Measurements from ENCODE around the gene TSHR. TPM values are rescaled to one million over a fixed set of nuclear protein-coding genes. Genes with fewer than 3 reads are reported as not detected.

TSHR gene
- total and polyA plus RNA-seq, 3 experiments from 2014 or later: not detected

- Histone ChIP-seq H3K4me1 (ENCODE audit: insufficient read depth, low read length) (no peaks in the 10 kb centered on the region), H3K36me3 (ENCODE audit: insufficient read depth, low read length) (no peaks in the 10 kb centered on the region), H3K9me3 (ENCODE audit: low read length) (no peaks in the 10 kb centered on the region), H3K4me3 (ENCODE audit: low read length) (no peak overlapping the region), H3K27ac (ENCODE audit: low read depth, low read length) (no peak overlapping the region), H3K27me3 (ENCODE audit: insufficient read depth, low read length, poor library complexity, severe bottlenecking) (no peaks in the 10 kb centered on the region)
- Mint-ChIP-seq H3K36me3 (peaks cover 0 to 2% (median 0%) of the 10 kb centered on the region in 3 donors), H3K27ac (no peak overlapping the region), H3K4me1 (no peaks in the 10 kb centered on the region), H3K27me3 (no peaks in the 10 kb centered on the region), H3K9me3 (no peaks in the 10 kb centered on the region), H3K4me3 (no peak overlapping the region)
- ChIA-PET CTCF (no interaction called here), POLR2A (no interaction called here)
- no peak for DNase-seq
Observed at GRCh38 chr14:81127785-81128184, 172.4 kb downstream of the TSHR start.

- H3K9me3 Mint-ChIP-seq: no peaks in the 10 kb centered on the region
- ChIA-PET POLR2A (no interaction called here), CTCF (no interaction called here)
- H3K27ac Mint-ChIP-seq: no peak overlapping the region
- no peaks in the 10 kb centered on the region for H3K4me1 Mint-ChIP-seq
- Histone ChIP-seq H3K36me3 (ENCODE audit: insufficient read depth, low read length) (no peaks in the 10 kb centered on the region), H3K4me1 (ENCODE audit: insufficient read depth, low read length) (no peaks in the 10 kb centered on the region), H3K27me3 (ENCODE audit: insufficient read depth, low read length, poor library complexity, severe bottlenecking) (no peaks in the 10 kb centered on the region), H3K4me3 (ENCODE audit: low read length) (no peak overlapping the region), H3K9me3 (ENCODE audit: low read length) (no peaks in the 10 kb centered on the region), H3K27ac (ENCODE audit: low read depth, low read length) (no peak overlapping the region)
- H3K27me3 Mint-ChIP-seq: peaks cover 0 to 1% of the 10 kb centered on the region in 2 donors
- H3K4me3 Mint-ChIP-seq: no peak overlapping the region
- no peak for DNase-seq
- peaks cover 0 to 2% (median 0%) of the 10 kb centered on the region in 3 donors for H3K36me3 Mint-ChIP-seq
Observed at GRCh38 chr14:81129242-81129641, 173.8 kb downstream of the TSHR start.

GRCh38 chr14:81132468-81132867, 177.0 kb downstream of the TSHR start:
- Mint-ChIP-seq H3K36me3 (no peaks in the 10 kb centered on the region), H3K9me3 (no peaks in the 10 kb centered on the region), H3K4me1 (no peaks in the 10 kb centered on the region), H3K4me3 (no peak overlapping the region), H3K27ac (no peak overlapping the region), H3K27me3 (peaks cover 0 to 1% of the 10 kb centered on the region in 2 donors)
- POLR2A ChIA-PET: no interaction called here
- Histone ChIP-seq H3K36me3 (ENCODE audit: insufficient read depth, low read length) (no peaks in the 10 kb centered on the region), H3K27me3 (ENCODE audit: insufficient read depth, low read length, poor library complexity, severe bottlenecking) (no peaks in the 10 kb centered on the region), H3K4me3 (ENCODE audit: low read length) (no peak overlapping the region), H3K4me1 (ENCODE audit: insufficient read depth, low read length) (no peaks in the 10 kb centered on the region), H3K27ac (ENCODE audit: low read depth, low read length) (no peak overlapping the region), H3K9me3 (ENCODE audit: low read length) (no peaks in the 10 kb centered on the region)
- CTCF ChIA-PET: no interaction called here
- DNase-seq: no peak

GRCh38 chr14:81133400-81133799, 178.0 kb downstream of the TSHR start:
- no peaks in the 10 kb centered on the region for H3K9me3 Mint-ChIP-seq
- CTCF ChIA-PET: no interaction called here
- Histone ChIP-seq H3K4me1 (ENCODE audit: insufficient read depth, low read length) (no peaks in the 10 kb centered on the region), H3K9me3 (ENCODE audit: low read length) (no peaks in the 10 kb centered on the region), H3K27me3 (ENCODE audit: insufficient read depth, low read length, poor library complexity, severe bottlenecking) (no peaks in the 10 kb centered on the region), H3K4me3 (ENCODE audit: low read length) (no peak overlapping the region), H3K27ac (ENCODE audit: low read depth, low read length) (no peak overlapping the region), H3K36me3 (ENCODE audit: insufficient read depth, low read length) (no peaks in the 10 kb centered on the region)
- H3K4me3 Mint-ChIP-seq: no peak overlapping the region
- POLR2A ChIA-PET: no interaction called here
- H3K4me1 Mint-ChIP-seq: no peaks in the 10 kb centered on the region
- no peaks in the 10 kb centered on the region for H3K36me3 Mint-ChIP-seq
- H3K27me3 Mint-ChIP-seq: peaks cover 0 to 1% of the 10 kb centered on the region in 2 donors
- DNase-seq: no peak
- no peak overlapping the region for H3K27ac Mint-ChIP-seq

GRCh38 chr14:81137316-81137715, 181.9 kb downstream of the TSHR start:
- peaks cover 0 to 1% of the 10 kb centered on the region in 2 donors for H3K27me3 Mint-ChIP-seq

GRCh38 chr14:81138429-81138828, 183.0 kb downstream of the TSHR start:
- Mint-ChIP-seq H3K9me3 (no peaks in the 10 kb centered on the region), H3K4me3 (no peak overlapping the region), H3K36me3 (peaks cover 0 to 2% (median 0%) of the 10 kb centered on the region in 3 donors), H3K27ac (no peak overlapping the region), H3K4me1 (no peaks in the 10 kb centered on the region), H3K27me3 (no peaks in the 10 kb centered on the region)
- H3K27ac ChIP-seq (ENCODE audit: low read depth, low read length): no peak overlapping the region
- H3K4me1 ChIP-seq (ENCODE audit: insufficient read depth, low read length): no peaks in the 10 kb centered on the region
- no peaks in the 10 kb centered on the region for H3K36me3 ChIP-seq (ENCODE audit: insufficient read depth, low read length)
- H3K9me3 ChIP-seq (ENCODE audit: low read length): no peaks in the 10 kb centered on the region
- H3K27me3 ChIP-seq (ENCODE audit: insufficient read depth, low read length, poor library complexity, severe bottlenecking): no peaks in the 10 kb centered on the region
- ChIA-PET POLR2A (no interaction called here), CTCF (no interaction called here)
- no peak for DNase-seq
- no peak overlapping the region for H3K4me3 ChIP-seq (ENCODE audit: low read length)

More at GRCh38 chr14:81137316-81137715, 181.9 kb downstream of the TSHR start:
- Histone ChIP-seq H3K4me3 (ENCODE audit: low read length) (no peak overlapping the region), H3K36me3 (ENCODE audit: insufficient read depth, low read length) (no peaks in the 10 kb centered on the region), H3K27ac (ENCODE audit: low read depth, low read length) (no peak overlapping the region), H3K27me3 (ENCODE audit: insufficient read depth, low read length, poor library complexity, severe bottlenecking) (no peaks in the 10 kb centered on the region), H3K4me1 (ENCODE audit: insufficient read depth, low read length) (no peaks in the 10 kb centered on the region), H3K9me3 (ENCODE audit: low read length) (no peaks in the 10 kb centered on the region)
- H3K4me1 Mint-ChIP-seq: no peaks in the 10 kb centered on the region
- DNase-seq: no peak
- CTCF ChIA-PET: no interaction called here
- no peak overlapping the region for H3K27ac Mint-ChIP-seq
- peaks cover 0 to 2% (median 0%) of the 10 kb centered on the region in 3 donors for H3K36me3 Mint-ChIP-seq
- POLR2A ChIA-PET: no interaction called here
- no peaks in the 10 kb centered on the region for H3K9me3 Mint-ChIP-seq
- H3K4me3 Mint-ChIP-seq: no peak overlapping the region

GRCh38 chr14:81141426-81141825, 186.0 kb downstream of the TSHR start:
- Histone ChIP-seq H3K36me3 (ENCODE audit: insufficient read depth, low read length) (no peaks in the 10 kb centered on the region), H3K9me3 (ENCODE audit: low read length) (no peaks in the 10 kb centered on the region), H3K4me1 (ENCODE audit: insufficient read depth, low read length) (no peaks in the 10 kb centered on the region), H3K27ac (ENCODE audit: low read depth, low read length) (no peak overlapping the region), H3K4me3 (ENCODE audit: low read length) (no peak overlapping the region), H3K27me3 (ENCODE audit: insufficient read depth, low read length, poor library complexity, severe bottlenecking) (no peaks in the 10 kb centered on the region)
- H3K36me3 Mint-ChIP-seq: peaks cover 0 to 6% (median 0%) of the 10 kb centered on the region in 3 donors
- H3K4me3 Mint-ChIP-seq: no peak overlapping the region
- ChIA-PET CTCF (no interaction called here), POLR2A (no interaction called here)
- no peaks in the 10 kb centered on the region for H3K9me3 Mint-ChIP-seq
- H3K27me3 Mint-ChIP-seq: no peaks in the 10 kb centered on the region
- no peaks in the 10 kb centered on the region for H3K4me1 Mint-ChIP-seq
- no peak for DNase-seq
- no peak overlapping the region for H3K27ac Mint-ChIP-seq

GRCh38 chr14:81143793-81144192, 188.4 kb downstream of the TSHR start:
- no peaks in the 10 kb centered on the region for H3K36me3 ChIP-seq (ENCODE audit: insufficient read depth, low read length)
- H3K27ac Mint-ChIP-seq: no peak overlapping the region
- no peaks in the 10 kb centered on the region for H3K27me3 Mint-ChIP-seq
- no peak for DNase-seq
- peaks cover 8 to 13% (median 12%) of the 10 kb centered on the region in 3 donors for H3K4me1 Mint-ChIP-seq
- H3K4me1 ChIP-seq (ENCODE audit: insufficient read depth, low read length): peaks cover 6% of the 10 kb centered on the region
- H3K9me3 Mint-ChIP-seq: no peaks in the 10 kb centered on the region
- no peak overlapping the region for H3K27ac ChIP-seq (ENCODE audit: low read depth, low read length)
- H3K27me3 ChIP-seq (ENCODE audit: insufficient read depth, low read length, poor library complexity, severe bottlenecking): no peaks in the 10 kb centered on the region
- peaks cover 0 to 6% (median 0%) of the 10 kb centered on the region in 3 donors for H3K36me3 Mint-ChIP-seq
- H3K4me3 ChIP-seq (ENCODE audit: low read length): no peak overlapping the region
- POLR2A ChIA-PET: no interaction called here
- H3K4me3 Mint-ChIP-seq: no peak overlapping the region
- no peaks in the 10 kb centered on the region for H3K9me3 ChIP-seq (ENCODE audit: low read length)
- CTCF ChIA-PET: interaction anchor here (2.1 kb wide), 1 partner anchor 26 kb away, joined by 7 read pairs; no protein-coding TSS in a partner anchor

Measured in CD8-positive, alpha-beta memory T cell (primary cell).